Lower leg skin (tissue), 4 donors: Measurements from ENCODE around the gene NDST1. TPM values are rescaled to one million over a fixed set of nuclear protein-coding genes. Genes with fewer than 3 reads are reported as not detected.

ENCODE experiments used
- DNase-seq, 2 donors: peaks; one replicate each; pipeline ENCODE4 v3.0.0-alpha.2; 2019; ENCODE audit warnings: low spot score in 2 of 2
- H3K4me3 ChIP-seq: fragments of 200-600 bp; sonication (generic); 2 replicates; pipeline ENCODE4 v1.5.1; 2017; ENCODE audit warnings: mild to moderate bottlenecking, low read depth; ENCODE audit not compliant: poor library complexity, severe bottlenecking
- POLR2A ChIP-seq, 2 donors: fragments of 450-650 bp; IDR thresholded peaks; one replicate each; pipeline ENCODE4 v1.6.1; 2016 to 2017; ENCODE audit warnings: antibody characterized with exemption in 2 of 2, mild to moderate bottlenecking in 1 of 2, moderate library complexity in 1 of 2
- WGBS, 2 donors: methylation state at CpG; one replicate each; pipeline ENCODE4 v1.1.5; 2018; 5-methylcytosine and 5-hydroxymethylcytosine counted together
- intact Hi-C: fragments of 100-400 bp; cut with DNase I; formaldehyde crosslinking; loops from one replicate; pipeline ENCODE4 v1.15.0; 2023; ENCODE audit warnings: low total_unique reads
- total RNA-seq, 4 donors: library from RNA; depleted of rRNA; stranded (reverse); fragments of >200 nt; gene quantifications; one replicate each; pipeline ENCODE4 v1.1.0, GENCODE V29; 2016
- TF ChIP-seq, protein P1 (sequence below), 3 donors: fragments of 450-650 bp; IDR thresholded peaks; one replicate each; pipeline ENCODE4 v1.5.1; 2016; ENCODE audit warnings: antibody characterized with exemption in 3 of 3, mild to moderate bottlenecking in 3 of 3, moderate library complexity in 2 of 3

The NDST1 gene
- total RNA-seq, 4 donors from 2014 or later = 62.9 to 127 (median 115) TPM

DNA sequence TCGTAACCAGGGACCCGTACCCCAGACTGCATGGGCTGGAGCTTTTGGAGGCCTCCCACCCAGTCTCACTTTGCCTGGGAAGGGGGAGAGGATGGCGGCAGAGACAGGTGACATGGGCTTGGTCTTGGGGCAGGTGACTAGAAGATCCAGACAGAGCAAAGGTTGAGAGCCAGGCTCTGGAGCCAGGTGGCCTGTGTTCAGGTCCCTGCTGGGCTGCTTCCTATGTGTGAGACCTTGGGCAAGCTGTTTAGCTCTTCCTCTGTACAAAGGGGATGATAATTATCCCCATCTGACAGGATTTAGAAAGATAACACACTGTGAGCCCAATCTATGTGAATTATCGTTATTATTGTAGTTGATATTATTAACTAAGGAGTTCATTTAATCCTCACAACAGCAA is 16.1 kb upstream of the NDST1 start:
- DNase-seq = no peak
- WGBS, 2 donors = 77 to 81% methylated on average over 4 of the region's 4 CpGs
- TF ChIP-seq POLR2A (IDR thresholded peaks at IDR 0.05) = no peak
- TF ChIP-seq, protein P1, sequence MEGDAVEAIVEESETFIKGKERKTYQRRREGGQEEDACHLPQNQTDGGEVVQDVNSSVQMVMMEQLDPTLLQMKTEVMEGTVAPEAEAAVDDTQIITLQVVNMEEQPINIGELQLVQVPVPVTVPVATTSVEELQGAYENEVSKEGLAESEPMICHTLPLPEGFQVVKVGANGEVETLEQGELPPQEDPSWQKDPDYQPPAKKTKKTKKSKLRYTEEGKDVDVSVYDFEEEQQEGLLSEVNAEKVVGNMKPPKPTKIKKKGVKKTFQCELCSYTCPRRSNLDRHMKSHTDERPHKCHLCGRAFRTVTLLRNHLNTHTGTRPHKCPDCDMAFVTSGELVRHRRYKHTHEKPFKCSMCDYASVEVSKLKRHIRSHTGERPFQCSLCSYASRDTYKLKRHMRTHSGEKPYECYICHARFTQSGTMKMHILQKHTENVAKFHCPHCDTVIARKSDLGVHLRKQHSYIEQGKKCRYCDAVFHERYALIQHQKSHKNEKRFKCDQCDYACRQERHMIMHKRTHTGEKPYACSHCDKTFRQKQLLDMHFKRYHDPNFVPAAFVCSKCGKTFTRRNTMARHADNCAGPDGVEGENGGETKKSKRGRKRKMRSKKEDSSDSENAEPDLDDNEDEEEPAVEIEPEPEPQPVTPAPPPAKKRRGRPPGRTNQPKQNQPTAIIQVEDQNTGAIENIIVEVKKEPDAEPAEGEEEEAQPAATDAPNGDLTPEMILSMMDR (IDR thresholded peaks at IDR 0.05) = no peak
- intact Hi-C loops = no loop called here
- H3K4me3 ChIP-seq = no peak overlapping the region

DNA sequence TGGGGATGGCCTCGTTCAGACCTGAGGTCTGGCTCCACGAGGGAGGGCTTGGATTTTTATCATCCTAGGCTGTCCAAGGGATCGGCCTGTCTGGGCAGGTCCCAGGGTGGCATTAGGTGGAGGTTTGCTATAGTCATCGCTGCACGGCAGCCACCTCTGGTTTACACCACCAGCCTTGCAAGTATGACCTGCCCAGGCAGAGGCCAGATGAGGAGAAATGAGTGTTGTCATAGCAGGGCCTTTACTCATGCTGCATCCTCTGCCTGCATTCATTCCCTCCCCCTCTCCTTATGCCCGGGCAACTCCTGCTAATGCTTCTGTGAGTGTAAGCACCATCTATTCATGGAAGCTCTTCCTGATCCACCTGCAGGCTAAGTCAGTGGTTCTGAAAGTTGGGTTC is 15.3 kb upstream of the NDST1 start:
- intact Hi-C loops = no loop called here
- H3K4me3 ChIP-seq = no peak overlapping the region
- 37 to 62% methylated on average over 6 of the region's 6 CpGs for WGBS, 2 donors
- TF ChIP-seq POLR2A (IDR thresholded peaks at IDR 0.05) = no peak
- TF ChIP-seq, protein P1 (IDR thresholded peaks at IDR 0.05) = no peak
- no peak for DNase-seq

DNA sequence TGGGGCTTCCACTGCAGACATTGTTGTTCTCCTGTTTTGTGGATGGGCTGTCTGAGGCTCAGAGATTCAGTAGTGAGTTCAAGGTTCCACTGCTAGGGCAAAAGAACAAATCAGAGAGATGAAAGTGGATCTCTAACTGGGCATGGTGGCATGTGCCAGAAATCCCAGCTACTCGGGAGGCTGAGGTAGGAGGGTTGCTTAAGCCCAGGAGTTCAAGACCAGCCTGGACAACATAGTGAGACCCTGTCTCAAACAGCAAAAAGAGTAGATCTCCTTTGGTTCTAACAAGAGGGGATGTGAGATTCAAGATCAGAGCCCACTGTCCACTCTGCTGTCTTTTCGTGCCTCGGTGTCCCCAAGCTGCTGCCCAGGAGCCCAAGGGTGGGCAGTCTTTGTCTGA is 11.8 kb upstream of the NDST1 start:
- TF ChIP-seq, protein P1 (IDR thresholded peaks at IDR 0.05) = no peak
- no peak for TF ChIP-seq POLR2A (IDR thresholded peaks at IDR 0.05)
- no peak overlapping the region for H3K4me3 ChIP-seq
- no peak for DNase-seq
- 79 to 83% methylated on average over 3 of the region's 3 CpGs for WGBS, 2 donors
- intact Hi-C loops = no loop called here

DNA sequence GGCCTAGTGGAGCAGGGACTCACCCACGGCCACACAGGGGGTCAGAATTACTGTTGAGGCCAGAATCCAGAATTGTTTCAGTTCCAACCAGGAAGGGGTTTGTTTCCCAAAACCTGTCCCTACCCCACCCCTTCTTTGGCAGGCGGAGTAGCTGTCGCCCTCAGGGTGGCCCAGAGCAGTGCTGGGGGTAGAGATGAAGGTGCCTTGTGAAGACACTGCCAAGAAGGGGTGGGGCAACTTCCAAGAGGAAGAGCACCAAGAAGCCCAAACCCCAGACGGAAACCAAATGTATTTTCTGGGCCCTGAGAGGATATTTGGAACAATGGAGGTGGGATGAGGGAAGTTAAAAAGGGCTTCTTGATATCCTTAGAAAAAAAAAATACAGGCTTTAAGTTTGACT is 11.4 kb upstream of the NDST1 start:
- intact Hi-C loops = no loop called here
- no peak for DNase-seq
- WGBS, 2 donors = 30 to 42% methylated on average over 4 of the region's 4 CpGs
- no peak overlapping the region for H3K4me3 ChIP-seq
- TF ChIP-seq, protein P1 (IDR thresholded peaks at IDR 0.05) = no peak
- no peak for TF ChIP-seq POLR2A (IDR thresholded peaks at IDR 0.05)

DNA sequence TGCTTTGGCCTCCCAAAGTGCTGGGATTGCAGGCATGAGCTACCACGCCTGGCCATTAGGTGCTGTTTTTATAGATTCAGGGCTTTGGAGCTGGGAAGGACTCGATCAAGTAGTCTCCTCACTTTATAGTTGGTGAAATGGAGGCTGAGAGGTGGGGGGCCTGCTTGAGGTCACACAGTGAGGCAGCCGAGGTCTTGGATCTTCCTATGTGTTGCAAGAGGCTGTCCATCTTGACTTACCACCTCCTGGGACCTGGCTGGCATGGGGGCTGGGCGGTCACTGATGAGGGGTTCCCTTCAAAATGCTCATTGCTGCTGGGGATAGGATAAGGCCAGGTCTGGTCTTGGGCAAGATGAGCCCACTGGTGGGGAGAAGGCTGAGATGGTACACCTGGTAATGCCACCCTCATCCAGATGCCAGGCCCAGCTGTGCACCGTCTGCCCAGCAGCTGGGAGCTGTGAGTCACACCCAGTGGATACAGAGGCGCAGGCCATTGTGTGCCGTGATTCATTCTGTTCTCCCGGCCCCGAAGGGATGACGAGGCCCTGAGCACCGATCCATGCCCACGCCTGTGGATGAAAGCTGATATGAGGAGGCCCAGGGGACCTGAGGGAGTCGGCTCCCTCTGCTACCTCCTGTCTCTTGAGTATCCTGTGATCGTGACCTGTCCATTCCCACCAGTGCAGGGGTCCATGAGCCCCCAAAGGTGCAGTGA is 10.5 kb upstream of the NDST1 start:
- H3K4me3 ChIP-seq = no peak overlapping the region
- intact Hi-C loops = no loop called here
- WGBS, 2 donors = 44 to 55% methylated on average over 6 to 14 of the region's 14 CpGs
- DNase-seq = peak; percentile 71 to 94
- TF ChIP-seq, protein P1 (IDR thresholded peaks at IDR 0.05) = no peak
- no peak for TF ChIP-seq POLR2A (IDR thresholded peaks at IDR 0.05)

DNA sequence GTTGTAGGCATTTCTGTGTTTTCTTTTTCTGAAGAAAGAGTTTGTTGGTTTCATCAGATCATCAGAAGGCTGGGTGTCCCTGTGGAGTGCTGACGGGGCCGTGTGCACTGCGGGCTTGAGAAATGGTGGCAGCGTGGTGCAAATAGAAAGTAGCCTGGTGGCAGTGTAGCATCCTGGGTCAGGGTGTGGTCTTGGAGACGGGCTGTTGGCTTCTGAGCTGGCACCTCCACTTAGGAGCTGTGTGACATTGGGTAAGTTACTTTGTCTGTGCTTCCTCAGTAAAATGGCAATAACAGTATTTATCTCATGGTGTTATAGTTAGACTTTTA is 10.0 kb upstream of the NDST1 start:
- DNase-seq = no peak
- TF ChIP-seq, protein P1 (IDR thresholded peaks at IDR 0.05) = no peak
- no peak for TF ChIP-seq POLR2A (IDR thresholded peaks at IDR 0.05)
- intact Hi-C loops = no loop called here
- no peak overlapping the region for H3K4me3 ChIP-seq
- 35 to 47% methylated on average over 5 of the region's 5 CpGs for WGBS, 2 donors
